ENCODE results near the gene CEMP1. TPM values are rescaled to one million over a fixed set of nuclear protein-coding genes. Genes with fewer than 3 reads are reported as not detected.

CEMP1 gene
- total and polyA plus RNA-seq, 8 donors, result 0.12 to 1.2 (median 0.71) TPM

- peak overlapping the region in 1 of 4 donors; percentile 2 for H3K4me3 ChIP-seq
- FAIRE-seq (no peak), ATAC-seq (no peak), DNase-seq (no peak)
- H3K36me3 ChIP-seq, result peaks cover 0 to 6% (median 0%) of the 10 kb centered on the region in 3 donors
- TF ChIP-seq CTCF (IDR thresholded peaks at IDR 0.05), result no peak
- H3K27me3 ChIP-seq, result no peaks in the 10 kb centered on the region
- H3K27ac ChIP-seq, result peak overlapping the region; percentile 29 to 74 (median 71)
- 60 to 64% methylated on average over 17 to 18 of the region's 18 CpGs for WGBS, 2 donors
- intact Hi-C loops (cut with DNase I), result loop anchor here in 1 of 3 donors (2.0 to 5.0 kb wide), 2 partner anchors 65 to 310 kb away; no protein-coding TSS in a partner anchor
- H3K4me1 ChIP-seq, result peaks cover 21 to 25% (median 22%) of the 10 kb centered on the region in 3 donors
- no peaks in the 10 kb centered on the region for H3K9me3 ChIP-seq
Measured at GRCh38 chr16:2501946-2502895, 29.0 kb downstream of the CEMP1 start.

GRCh38 chr16:2500918-2501750, 30.1 kb downstream of the CEMP1 start:
- no peaks in the 10 kb centered on the region for H3K9me3 ChIP-seq
- peaks cover 21 to 25% (median 22%) of the 10 kb centered on the region in 3 donors for H3K4me1 ChIP-seq
- FAIRE-seq (no peak), DNase-seq (peak; percentile 72 to 94 (median 84)), ATAC-seq (peak; percentile 75 to 89 (median 84))
- H3K4me3 ChIP-seq, result peak overlapping the region in 1 of 4 donors; percentile 7
- WGBS, 2 donors, result 37 to 48% methylated on average over 16 to 23 of the region's 23 CpGs
- H3K36me3 ChIP-seq, result peaks cover 0 to 16% (median 0%) of the 10 kb centered on the region in 3 donors
- peak overlapping the region in 2 of 4 donors; percentile 29 to 74 for H3K27ac ChIP-seq
- H3K27me3 ChIP-seq, result no peaks in the 10 kb centered on the region
- intact Hi-C loops (cut with DNase I), result loop anchor here in 1 of 3 donors (2.0 to 5.0 kb wide), 2 partner anchors 64 to 309 kb away; no protein-coding TSS in a partner anchor
- peak; percentile 96 to 99 (median 98) for TF ChIP-seq CTCF (IDR thresholded peaks at IDR 0.05)

GRCh38 chr16:2500430-2500917, 30.7 kb downstream of the CEMP1 start:
- DNase-seq, result peak in 2 of 6 donors; percentile 63 to 85
- no peak for TF ChIP-seq CTCF (IDR thresholded peaks at IDR 0.05)
- H3K4me3 ChIP-seq, result no peak overlapping the region
- H3K4me1 ChIP-seq, result peaks cover 21 to 25% (median 22%) of the 10 kb centered on the region in 3 donors
- no peaks in the 10 kb centered on the region for H3K27me3 ChIP-seq
- 81 to 86% methylated on average over 20 of the region's 20 CpGs for WGBS, 2 donors
- no peak for ATAC-seq
- no peak for FAIRE-seq
- H3K9me3 ChIP-seq, result no peaks in the 10 kb centered on the region
- no peak overlapping the region for H3K27ac ChIP-seq
- peaks cover 0 to 18% (median 0%) of the 10 kb centered on the region in 3 donors for H3K36me3 ChIP-seq
- intact Hi-C loops (cut with DNase I), result loop anchor here in 1 of 3 donors (2.0 to 5.0 kb wide), 2 partner anchors 64 to 308 kb away; no protein-coding TSS in a partner anchor

- peaks cover 0 to 18% (median 0%) of the 10 kb centered on the region in 3 donors for H3K36me3 ChIP-seq
- H3K27me3 ChIP-seq, result no peaks in the 10 kb centered on the region
- H3K4me3 ChIP-seq, result no peak overlapping the region
- no peak for TF ChIP-seq CTCF (IDR thresholded peaks at IDR 0.05)
- DNase-seq, result peak in 1 of 6 donors; percentile 69
- H3K4me1 ChIP-seq, result peaks cover 21 to 25% (median 22%) of the 10 kb centered on the region in 3 donors
- no peak for FAIRE-seq
- no peak for ATAC-seq
- WGBS, 2 donors, result 90 to 93% methylated on average over 29 of the region's 29 CpGs
- H3K27ac ChIP-seq, result no peak overlapping the region
- intact Hi-C loops (cut with DNase I), result loop anchor here in 2 of 3 donors (2.0 to 10.0 kb wide), 5 partner anchors 63 to 308 kb away; partner anchors contain the start of gene ABCA3 (in 1 of the 2)
- H3K9me3 ChIP-seq, result no peaks in the 10 kb centered on the region
Measured at GRCh38 chr16:2499890-2500429, 31.2 kb downstream of the CEMP1 start.
